ENCODE measurements around the gene CRY2. TPM values are rescaled to one million over a fixed set of nuclear protein-coding genes. Genes with fewer than 3 reads are reported as not detected.

CRY2 gene
- total and polyA plus RNA-seq, 2 of the 8 experiments (the other 6 are each of a cell fraction or from before 2014, with no cell fraction given) = 8.0 to 9.4 TPM

GRCh38 chr11:45809456-45810395 is 37.5 kb upstream of the CRY2 start:
- Histone ChIP-seq H3K79me1 (ENCODE audit: low read depth, low read length) (peaks cover 6% of the 10 kb centered on the region), H3K4me1 (replicated peaks in 1 of 4; ENCODE audit: control insufficient read depth in 3 of 4, insufficient read depth in 4 of 4, low read length in 3 of 4) (peaks cover 0 to 9% (median 4%) of the 10 kb centered on the region in 4 experiments; a peak in 3 of 7 replicates), H3K79me2 (ENCODE audit: control insufficient read depth in 1 of 2, insufficient read depth in 2 of 2, low read length in 2 of 2) (no peaks in the 10 kb centered on the region), H3K14ac (ENCODE audit: insufficient read length) (no peak overlapping the region), H4K91ac (replicated peaks; ENCODE audit: insufficient read length, low read length) (no peak overlapping the region), H2BK5ac (ENCODE audit: low read depth, low read length) (no peak overlapping the region), H2BK20ac (ENCODE audit: low read length) (no peak overlapping the region), H4K5ac (ENCODE audit: insufficient read length, low read depth, low read length) (no peak overlapping the region), H3K27ac (ENCODE audit: low read depth, low read length) (no peak overlapping the region), H3K4ac (replicated peaks; ENCODE audit: insufficient read length, low read depth, low read length) (no peak overlapping the region), H3K4me2 (ENCODE audit: insufficient read depth in 1 of 2, low read depth in 2 of 2, low read length in 2 of 2) (no peak overlapping the region), H3K36me3 (ENCODE audit: control insufficient read depth in 2 of 4, insufficient read depth in 4 of 4, low read length in 3 of 4) (peaks cover 0 to 9% (median 0%) of the 10 kb centered on the region in 4 experiments; a peak in 3 of 8 replicates), H3K27me3 (replicated peaks in 1 of 4; ENCODE audit: control insufficient read depth in 3 of 4, extremely low read depth in 1 of 4, insufficient read depth in 3 of 4, low read length in 3 of 4) (no peaks in the 10 kb centered on the region), H3K56ac (replicated peaks; ENCODE audit: insufficient read length, low read depth, low read length) (no peak overlapping the region), H3K23me2 (ENCODE audit: low read depth, low read length) (peaks cover 9% of the 10 kb centered on the region; the same call in 1 of the 2 replicates), H3K4me3 (ENCODE audit: extremely low read depth in 1 of 4, insufficient read depth in 2 of 4, low read depth in 3 of 4, low read length in 4 of 4) (no peak overlapping the region), H2AK5ac (ENCODE audit: low read depth, low read length) (no peak overlapping the region), H4K20me1 (replicated peaks in 1 of 2; ENCODE audit: control insufficient read depth in 1 of 2, insufficient read depth in 2 of 2, low read length in 2 of 2) (peaks cover 2 to 14% of the 10 kb centered on the region in 2 experiments), H2BK15ac (ENCODE audit: low read length) (no peak overlapping the region), H3K18ac (ENCODE audit: extremely low read depth, low read length) (no peak overlapping the region), H2AFZ (ENCODE audit: low read length) (no peak overlapping the region), H4K8ac (ENCODE audit: extremely low read depth, insufficient read depth, low read length) (no peak overlapping the region), H3K9ac (replicated peaks in 1 of 4; ENCODE audit: extremely low read depth in 1 of 4, low read depth in 3 of 4, low read length in 3 of 4) (no peak overlapping the region), H2BK12ac (ENCODE audit: low read depth, low read length) (no peak overlapping the region), H3K23ac (ENCODE audit: insufficient read length) (no peak overlapping the region), H2BK120ac (replicated peaks; ENCODE audit: low read depth, low read length) (no peak overlapping the region), H3K9me3 (ENCODE audit: insufficient read depth in 2 of 2, low read depth in 1 of 2, low read length in 1 of 2) (no peaks in the 10 kb centered on the region)
- POLR2A ChIA-PET (ENCODE audit: partially characterized antibody) = interaction anchor here (0.8 kb wide), 1 partner anchor 23 kb away, joined by 3 read pairs; no protein-coding TSS in a partner anchor
- CTCF ChIA-PET (ENCODE audit: partially characterized antibody) = no interaction called here
- TF ChIP-seq JUN (IDR thresholded peaks at IDR 0.05; ENCODE audit: low read depth, low read length) = no peak
- TF ChIP-seq SIRT6 (IDR thresholded peaks at IDR 0.05; ENCODE audit: low read length) = no peak
- no peak for DNase-seq (ENCODE audit: low read depth in 1 of 2, low spot score in 2 of 2)
- 81% methylated on average over 11 of the region's 11 CpGs; no CpG with 5 or more reads in 1 of the 2 experiments for WGBS, 2 experiments (ENCODE audit: extremely low coverage in 1 of 2, insufficient coverage in 1 of 2, insufficient read length in 1 of 2, insufficient replicate concordance in 2 of 2, low coverage in 1 of 2, low lambda C conversion rate in 2 of 2, missing lambda C conversion rate in 1 of 2)
- FAIRE-seq = no peak

All from H1 (cell line).